Esophagus squamous epithelium (tissue), 5 donors: ENCODE measurements around the gene CA10. TPM values are rescaled to one million over a fixed set of nuclear protein-coding genes. Genes with fewer than 3 reads are reported as not detected.
A peak's percentile ranks its signal among the peaks of the same experiment; 100 is the strongest.

Experiments
- DNase-seq: peaks from one replicate; lab custom pipeline; 2025; lab: John Stamatoyannopoulos, UW
- H3K27ac ChIP-seq, 4 donors: fragments of 200-600 bp; sonication (generic); one replicate each; pipeline ENCODE4 v1.5.1; 2016 to 2019; ENCODE audit warnings: mild to moderate bottlenecking in 1 of 4
- H3K27me3 ChIP-seq, 4 donors: fragments of 200-600 bp; sonication (generic); 1 replicate in 3 of 4; 2 replicates in 1 of 4; pipeline versions ENCODE4 v1.5.1 to v1.6.0; 2017 to 2021; ENCODE audit warnings: antibody characterized with exemption in 1 of 4
- H3K36me3 ChIP-seq, 3 donors: fragments of 200-600 bp; sonication (generic); one replicate each; pipeline ENCODE4 v1.5.1; 2016 to 2019
- H3K4me1 ChIP-seq, 3 donors: fragments of 200-600 bp; sonication (generic); one replicate each; pipeline ENCODE4 v1.5.1; 2017 to 2019
- H3K4me3 ChIP-seq, 4 donors: fragments of 200-600 bp; sonication (generic); 1 replicate in 3 of 4; 2 replicates in 1 of 4; pipeline ENCODE4 v1.5.1; 2016 to 2019; ENCODE audit warnings: mild to moderate bottlenecking in 2 of 4, moderate library complexity in 1 of 4
- H3K9me3 ChIP-seq, 3 donors: fragments of 200-600 bp; sonication (generic); one replicate each; pipeline ENCODE4 v1.5.1; 2016 to 2019
- CTCF ChIP-seq, 6 experiments: fragments of 450-650 bp in 4 of 6; fragments of 200-600 bp in 2 of 6; sonication (generic) in 2 of 6; IDR thresholded peaks; one replicate each; pipeline ENCODE4 v1.5.1; 2016 to 2019; ENCODE audit warnings: antibody characterized with exemption in 6 of 6, mild to moderate bottlenecking in 4 of 6, moderate library complexity in 4 of 6
- POLR2A ChIP-seq, 4 donors: fragments of 450-650 bp; IDR thresholded peaks; one replicate each; pipeline ENCODE4 v1.6.1; 2017; ENCODE audit warnings: antibody characterized with exemption in 4 of 4, mild to moderate bottlenecking in 4 of 4, moderate library complexity in 3 of 4
- WGBS, 2 donors: methylation state at CpG; one replicate each; pipeline ENCODE4 v1.1.5; 2018; 5-methylcytosine and 5-hydroxymethylcytosine counted together
- intact Hi-C: fragments of 100-400 bp; cut with DNase I; formaldehyde crosslinking; loops from one replicate; pipeline ENCODE4 v1.15.0; 2022
- total RNA-seq, 4 donors: library from RNA; depleted of rRNA; stranded (reverse); fragments of >200 nt; gene quantifications; one replicate each; pipeline ENCODE4 v1.1.0, GENCODE V29; 2016
- donor health status: DM: yes; HTN: yes; CAD: no.

Gene CA10
- total RNA-seq, 4 donors from 2014 or later, result 0.38 TPM; not detected in 3

GRCh38 chr17:51585514-51586104, 572.9 kb downstream of the CA10 start:
- Histone ChIP-seq H3K36me3 (no peaks in the 10 kb centered on the region), H3K4me3 (no peak overlapping the region), H3K27ac (no peak overlapping the region), H3K27me3 (no peaks in the 10 kb centered on the region), H3K9me3 (peaks cover 0 to 5% (median 4%) of the 10 kb centered on the region in 3 donors), H3K4me1 (no peaks in the 10 kb centered on the region)
- WGBS, 2 donors, result 18 to 30% methylated on average over 4 of the region's 4 CpGs
- no peak for DNase-seq
- intact Hi-C loops, result no loop called here
- TF ChIP-seq POLR2A (IDR thresholded peaks at IDR 0.05), result no peak
- peak in 3 of 6 experiments; percentile 16 to 51 (median 24) for TF ChIP-seq CTCF (IDR thresholded peaks at IDR 0.05)

DNA sequence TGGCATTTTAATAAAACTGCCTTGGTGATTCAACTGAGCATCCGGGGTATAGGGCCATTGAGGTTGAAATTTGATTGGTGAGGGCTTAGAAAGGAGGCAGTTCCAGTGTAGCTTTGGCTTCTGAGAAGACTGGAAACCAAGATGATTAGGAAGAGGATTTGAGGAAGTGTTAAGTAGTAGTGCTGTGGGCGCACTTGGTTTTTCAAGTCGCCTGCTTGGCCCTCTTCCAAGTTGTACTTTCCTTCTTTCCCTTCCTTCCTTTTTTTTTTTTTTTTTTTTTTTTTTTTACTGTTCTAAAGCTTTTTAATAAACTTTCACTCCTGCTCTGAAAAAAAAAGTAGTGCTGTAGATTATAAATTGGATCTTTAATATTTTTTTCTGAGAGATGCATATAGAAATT, 577.6 kb downstream of the CA10 start:
- H3K4me1 ChIP-seq, result no peaks in the 10 kb centered on the region
- TF ChIP-seq POLR2A (IDR thresholded peaks at IDR 0.05), result no peak
- TF ChIP-seq CTCF (IDR thresholded peaks at IDR 0.05), result no peak
- H3K9me3 ChIP-seq, result no peaks in the 10 kb centered on the region
- H3K36me3 ChIP-seq, result no peaks in the 10 kb centered on the region
- no peak overlapping the region for H3K27ac ChIP-seq
- intact Hi-C loops, result no loop called here
- no peak for DNase-seq
- no peak overlapping the region for H3K4me3 ChIP-seq
- 74 to 80% methylated on average over 3 of the region's 3 CpGs for WGBS, 2 donors
- H3K27me3 ChIP-seq, result no peaks in the 10 kb centered on the region
